Upper lobe of left lung (tissue), 4 donors: Measurements from ENCODE around the gene GDI1.

Experiments
- POLR2AphosphoS5 ChIP-seq, 2 donors: sonication (generic); formaldehyde crosslinking; IDR thresholded peaks; one replicate each; pipeline ENCODE4 v1.5.1; 2017; ENCODE audit warnings: antibody characterized with exemption in 2 of 2
- TF ChIP-seq, protein P1 (sequence below), 6 experiments: fragments of 450-650 bp in 4 of 6; fragments of 200-600 bp in 2 of 6; sonication (generic) in 2 of 6; IDR thresholded peaks; one replicate each; pipeline ENCODE4 v1.5.1; 2016 to 2019; ENCODE audit warnings: antibody characterized with exemption in 6 of 6

DNA sequence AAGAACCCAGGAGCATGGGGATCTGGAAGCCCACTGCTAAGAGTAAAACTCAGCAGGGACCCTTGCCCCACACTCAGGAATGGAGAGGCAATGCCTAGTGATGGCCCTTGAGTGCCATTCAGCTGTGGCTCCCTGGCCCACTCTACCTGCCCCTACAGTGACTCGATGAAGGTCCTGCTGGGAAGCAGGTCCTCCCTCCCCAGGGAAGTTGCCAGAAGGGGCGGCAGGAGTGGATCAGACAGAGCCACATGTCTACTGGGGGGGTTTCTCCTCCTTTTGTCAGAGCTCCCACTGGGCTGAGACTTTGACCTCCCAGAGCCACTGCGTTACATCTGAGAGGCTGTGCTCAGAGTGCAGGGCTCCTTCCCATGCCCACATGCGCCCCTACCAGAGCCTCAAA is 52.2 kb downstream of the GDI1 start:
- TF ChIP-seq, protein P1, sequence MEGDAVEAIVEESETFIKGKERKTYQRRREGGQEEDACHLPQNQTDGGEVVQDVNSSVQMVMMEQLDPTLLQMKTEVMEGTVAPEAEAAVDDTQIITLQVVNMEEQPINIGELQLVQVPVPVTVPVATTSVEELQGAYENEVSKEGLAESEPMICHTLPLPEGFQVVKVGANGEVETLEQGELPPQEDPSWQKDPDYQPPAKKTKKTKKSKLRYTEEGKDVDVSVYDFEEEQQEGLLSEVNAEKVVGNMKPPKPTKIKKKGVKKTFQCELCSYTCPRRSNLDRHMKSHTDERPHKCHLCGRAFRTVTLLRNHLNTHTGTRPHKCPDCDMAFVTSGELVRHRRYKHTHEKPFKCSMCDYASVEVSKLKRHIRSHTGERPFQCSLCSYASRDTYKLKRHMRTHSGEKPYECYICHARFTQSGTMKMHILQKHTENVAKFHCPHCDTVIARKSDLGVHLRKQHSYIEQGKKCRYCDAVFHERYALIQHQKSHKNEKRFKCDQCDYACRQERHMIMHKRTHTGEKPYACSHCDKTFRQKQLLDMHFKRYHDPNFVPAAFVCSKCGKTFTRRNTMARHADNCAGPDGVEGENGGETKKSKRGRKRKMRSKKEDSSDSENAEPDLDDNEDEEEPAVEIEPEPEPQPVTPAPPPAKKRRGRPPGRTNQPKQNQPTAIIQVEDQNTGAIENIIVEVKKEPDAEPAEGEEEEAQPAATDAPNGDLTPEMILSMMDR (IDR thresholded peaks at IDR 0.05), result no peak
- no peak for TF ChIP-seq POLR2AphosphoS5 (IDR thresholded peaks at IDR 0.05)
